Endothelial cell (in vitro differentiated cells): Measurements from ENCODE around the gene ZNF451. TPM values are rescaled to one million over a fixed set of nuclear protein-coding genes. Genes with fewer than 3 reads are reported as not detected.
A peak's percentile ranks its signal among the peaks of the same experiment; 100 is the strongest.
"Not testable (repeated sequence)": the region's sequence is repeated elsewhere in the genome, so short reads cannot be mapped to it uniquely, and the experiment has no call there.

Experiments used
- DNase-seq: peaks from one replicate; pipeline ENCODE4 v3.0.0; 2021; ENCODE audit warnings: low spot score
- H3K27ac Mint-ChIP-seq: one replicate; pipeline ENCODE4 v1.8.0; 2021; ENCODE audit warnings: mixed read lengths, inconsistent platforms; ENCODE audit not compliant: unreplicated experiment
- H3K27me3 Mint-ChIP-seq: one replicate; pipeline ENCODE4 v1.8.0; 2021; ENCODE audit warnings: mild to moderate bottlenecking, moderate library complexity, mixed read lengths, inconsistent platforms; ENCODE audit not compliant: unreplicated experiment
- H3K36me3 Mint-ChIP-seq: one replicate; pipeline ENCODE4 v1.8.0; 2021; ENCODE audit warnings: mild to moderate bottlenecking, low read depth, mixed read lengths, inconsistent platforms; ENCODE audit not compliant: unreplicated experiment
- H3K4me1 Mint-ChIP-seq: one replicate; pipeline ENCODE4 v1.8.0; 2021; ENCODE audit warnings: mild to moderate bottlenecking, mixed read lengths, inconsistent platforms; ENCODE audit not compliant: unreplicated experiment
- H3K4me3 Mint-ChIP-seq: one replicate; pipeline ENCODE4 v1.8.0; 2021; ENCODE audit warnings: mild to moderate bottlenecking, mixed read lengths, inconsistent platforms; ENCODE audit not compliant: unreplicated experiment
- H3K9me3 Mint-ChIP-seq: one replicate; pipeline ENCODE4 v1.8.0; 2021; ENCODE audit warnings: mixed read lengths, inconsistent platforms; ENCODE audit not compliant: unreplicated experiment
- long read RNA-seq: library from polyadenylated mRNA; unstranded; transcript quantifications from one replicate; pipeline ENCODE4 v2.0.0, GENCODE V29; 2020; ENCODE audit not compliant: unreplicated experiment
- total RNA-seq: library from RNA; stranded (reverse); fragmentation: NEBNext Ultra II Directional; extraction: Animal tissue kit (Norgen Biotek cat#: 25700); gene quantifications from one replicate; pipeline ENCODE4 v1.2.1, GENCODE V29; 2021; ENCODE audit not compliant: unreplicated experiment
- TF ChIP-seq, protein P1 (sequence below): fragments of 200-600 bp; sonication (generic); IDR thresholded peaks from one replicate; pipeline ENCODE4 v1.5.0; 2021; ENCODE audit warnings: antibody characterized with exemption; ENCODE audit not compliant: unreplicated experiment

Gene ZNF451, protein sequence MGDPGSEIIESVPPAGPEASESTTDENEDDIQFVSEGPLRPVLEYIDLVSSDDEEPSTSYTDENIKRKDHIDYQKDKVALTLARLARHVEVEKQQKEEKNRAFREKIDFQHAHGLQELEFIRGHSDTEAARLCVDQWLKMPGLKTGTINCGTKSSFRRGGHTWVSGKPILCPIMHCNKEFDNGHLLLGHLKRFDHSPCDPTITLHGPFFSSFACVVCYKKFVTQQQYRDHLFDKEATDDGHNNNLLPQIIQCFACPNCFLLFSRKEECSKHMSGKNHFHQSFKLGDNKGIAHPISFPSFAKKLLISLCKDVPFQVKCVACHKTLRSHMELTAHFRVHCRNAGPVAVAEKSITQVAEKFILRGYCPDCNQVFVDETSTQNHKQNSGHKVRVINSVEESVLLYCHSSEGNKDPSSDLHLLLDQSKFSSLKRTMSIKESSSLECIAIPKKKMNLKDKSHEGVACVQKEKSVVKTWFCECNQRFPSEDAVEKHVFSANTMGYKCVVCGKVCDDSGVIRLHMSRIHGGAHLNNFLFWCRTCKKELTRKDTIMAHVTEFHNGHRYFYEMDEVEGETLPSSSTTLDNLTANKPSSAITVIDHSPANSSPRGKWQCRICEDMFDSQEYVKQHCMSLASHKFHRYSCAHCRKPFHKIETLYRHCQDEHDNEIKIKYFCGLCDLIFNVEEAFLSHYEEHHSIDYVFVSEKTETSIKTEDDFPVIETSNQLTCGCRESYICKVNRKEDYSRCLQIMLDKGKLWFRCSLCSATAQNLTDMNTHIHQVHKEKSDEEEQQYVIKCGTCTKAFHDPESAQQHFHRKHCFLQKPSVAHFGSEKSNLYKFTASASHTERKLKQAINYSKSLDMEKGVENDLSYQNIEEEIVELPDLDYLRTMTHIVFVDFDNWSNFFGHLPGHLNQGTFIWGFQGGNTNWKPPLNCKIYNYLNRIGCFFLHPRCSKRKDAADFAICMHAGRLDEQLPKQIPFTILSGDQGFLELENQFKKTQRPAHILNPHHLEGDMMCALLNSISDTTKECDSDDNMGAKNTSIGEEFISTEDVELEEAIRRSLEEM
- 129 TPM for total RNA-seq
- long read RNA-seq, full-length matches to known transcripts = 2 of 7 reads
- long read RNA-seq, partial matches to known transcripts = 4 of 7 reads
- long read RNA-seq, other reads (novel, unspliced or antisense) = 1 of 7 reads

GRCh38 chr6:57089687-57090457 lies at the start of gene ZNF451:
ZNF451 (plus strand) TSS chr6:57090188; CDS start chr6:57090254, 66 bp downstream.
- Mint-ChIP-seq H3K36me3 (peaks cover 23% of the 10 kb centered on the region), H3K27me3 (peaks cover 2% of the 10 kb centered on the region), H3K9me3 (no peaks in the 10 kb centered on the region), H3K27ac (peak within 1 kb of the TSS; percentile 91), H3K4me3 (peak within 1 kb of the TSS; percentile 93), H3K4me1 (peaks cover 41% of the 10 kb centered on the region)
- TF ChIP-seq, protein P1, sequence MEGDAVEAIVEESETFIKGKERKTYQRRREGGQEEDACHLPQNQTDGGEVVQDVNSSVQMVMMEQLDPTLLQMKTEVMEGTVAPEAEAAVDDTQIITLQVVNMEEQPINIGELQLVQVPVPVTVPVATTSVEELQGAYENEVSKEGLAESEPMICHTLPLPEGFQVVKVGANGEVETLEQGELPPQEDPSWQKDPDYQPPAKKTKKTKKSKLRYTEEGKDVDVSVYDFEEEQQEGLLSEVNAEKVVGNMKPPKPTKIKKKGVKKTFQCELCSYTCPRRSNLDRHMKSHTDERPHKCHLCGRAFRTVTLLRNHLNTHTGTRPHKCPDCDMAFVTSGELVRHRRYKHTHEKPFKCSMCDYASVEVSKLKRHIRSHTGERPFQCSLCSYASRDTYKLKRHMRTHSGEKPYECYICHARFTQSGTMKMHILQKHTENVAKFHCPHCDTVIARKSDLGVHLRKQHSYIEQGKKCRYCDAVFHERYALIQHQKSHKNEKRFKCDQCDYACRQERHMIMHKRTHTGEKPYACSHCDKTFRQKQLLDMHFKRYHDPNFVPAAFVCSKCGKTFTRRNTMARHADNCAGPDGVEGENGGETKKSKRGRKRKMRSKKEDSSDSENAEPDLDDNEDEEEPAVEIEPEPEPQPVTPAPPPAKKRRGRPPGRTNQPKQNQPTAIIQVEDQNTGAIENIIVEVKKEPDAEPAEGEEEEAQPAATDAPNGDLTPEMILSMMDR = no peak
- peak; percentile 99 for DNase-seq

GRCh38 chr6:57044061-57044460 lies 45.9 kb upstream of the ZNF451 start:
- H3K4me3 Mint-ChIP-seq, H3K9me3 Mint-ChIP-seq, DNase-seq, H3K36me3 Mint-ChIP-seq, H3K27me3 Mint-ChIP-seq, H3K27ac Mint-ChIP-seq: not testable (repeated sequence)
- peaks cover 19% of the 10 kb centered on the region for H3K4me1 Mint-ChIP-seq

DNA sequence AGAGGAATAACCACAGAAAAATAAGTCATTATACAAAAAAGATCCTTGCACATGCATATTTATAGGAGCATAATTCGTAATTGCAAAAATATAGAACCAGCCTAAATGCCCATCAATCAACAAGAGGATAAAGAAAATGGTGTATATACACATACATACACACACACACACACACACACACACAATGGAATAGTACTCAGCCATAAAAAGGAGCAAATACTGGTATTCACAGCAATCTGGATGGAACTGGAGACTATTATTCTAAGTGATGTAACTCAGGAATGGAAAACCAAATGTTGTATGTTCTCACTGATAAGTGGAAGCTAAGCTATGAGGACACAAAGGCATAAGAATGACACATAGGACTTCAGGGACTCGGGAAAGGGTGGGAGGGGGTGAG lies 45.4 kb upstream of the ZNF451 start:
- no peaks in the 10 kb centered on the region for H3K9me3 Mint-ChIP-seq
- H3K27ac Mint-ChIP-seq = no peak overlapping the region
- no peak for DNase-seq
- TF ChIP-seq, protein P1 = no peak
- peaks cover 23% of the 10 kb centered on the region for H3K4me1 Mint-ChIP-seq
- peaks cover 13% of the 10 kb centered on the region for H3K36me3 Mint-ChIP-seq
- peaks cover 5% of the 10 kb centered on the region for H3K27me3 Mint-ChIP-seq
- H3K4me3 Mint-ChIP-seq = no peak overlapping the region

DNA sequence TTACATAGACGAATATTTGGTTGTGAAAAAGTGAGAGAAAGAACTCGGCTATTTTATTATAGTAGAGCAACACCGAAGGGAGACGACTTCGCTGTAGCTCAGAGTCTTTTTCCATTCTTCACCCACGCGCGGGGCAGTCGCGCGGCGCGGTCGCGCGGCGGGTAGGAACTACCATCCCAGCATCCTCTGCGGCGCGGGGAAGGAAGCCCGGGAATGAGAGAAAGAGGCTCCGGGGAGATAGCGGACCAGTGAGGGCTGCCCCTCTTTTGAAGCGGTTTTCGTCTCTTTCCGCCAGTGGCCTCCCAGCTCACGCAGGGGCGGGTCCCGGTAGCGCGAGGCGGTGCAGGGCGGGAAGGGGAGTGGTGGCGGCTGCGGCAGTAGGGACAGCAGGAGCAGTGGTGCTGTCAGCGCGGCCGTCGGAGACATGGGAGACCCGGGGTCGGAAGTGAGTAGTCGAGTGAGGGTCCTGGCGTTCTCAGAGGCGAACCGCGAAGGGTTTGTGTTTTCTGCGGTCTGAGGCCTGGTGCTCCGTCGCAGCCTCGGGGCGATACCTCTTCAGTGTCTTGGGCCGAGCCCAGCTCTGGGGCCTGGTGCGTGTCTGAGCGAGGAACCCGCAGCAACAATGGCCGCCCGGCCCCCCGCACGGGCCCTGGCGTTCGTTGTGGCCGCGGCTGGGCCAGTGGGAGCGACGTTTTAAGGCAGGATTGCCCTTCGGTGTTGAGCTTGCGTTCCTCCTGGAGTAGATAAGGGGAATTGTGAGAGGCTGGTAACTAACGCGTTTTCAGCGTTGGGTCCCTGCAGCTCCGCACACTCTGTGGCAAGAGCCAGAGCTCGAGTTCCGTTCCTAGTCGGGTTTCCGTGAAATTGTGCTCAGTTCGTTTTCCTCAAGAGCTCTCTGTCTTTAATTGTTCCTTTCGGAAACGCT lies 43.4 kb upstream of the ZNF451 start, which contains the start of gene KIAA1586:
Gene KIAA1586, plus strand, starts transcription at position 362 of the 925 bp plus-strand sequence. Its CDS starts 63 bp downstream, at position 425.
- Mint-ChIP-seq H3K36me3 (peaks cover 20% of the 10 kb centered on the region), H3K4me3 (peak within 1 kb of the TSS; percentile 97), H3K27ac (peak within 1 kb of the TSS; percentile 97), H3K4me1 (peaks cover 29% of the 10 kb centered on the region)
- DNase-seq = peak; percentile 80
- H3K27me3 Mint-ChIP-seq, H3K9me3 Mint-ChIP-seq: not testable (repeated sequence)

GRCh38 chr6:57047257-57047585 lies 42.8 kb upstream of the ZNF451 start:
- not testable (repeated sequence) for DNase-seq, H3K27me3 Mint-ChIP-seq, H3K9me3 Mint-ChIP-seq, H3K27ac Mint-ChIP-seq, H3K4me3 Mint-ChIP-seq
- Mint-ChIP-seq H3K36me3 (peaks cover 20% of the 10 kb centered on the region), H3K4me1 (peaks cover 29% of the 10 kb centered on the region)

DNA sequence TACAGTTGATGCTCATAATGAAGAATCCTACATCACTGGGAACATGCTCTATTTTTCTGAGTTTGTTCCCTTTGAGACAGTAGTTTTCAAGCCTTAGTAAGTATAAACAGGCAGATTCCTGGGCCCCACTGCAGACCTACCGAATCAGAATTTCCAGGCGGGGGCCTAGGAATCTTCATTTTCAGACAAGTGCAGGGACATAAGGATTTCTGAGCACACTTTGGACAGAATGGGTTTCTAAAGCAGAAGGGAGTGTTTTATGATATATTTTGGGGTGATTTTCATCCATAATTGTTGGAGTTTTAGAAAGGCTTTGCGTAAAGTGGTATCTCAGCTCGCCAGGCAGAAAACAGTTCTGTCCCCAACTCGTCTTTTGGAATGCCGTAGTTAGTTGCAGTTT lies 42.1 kb upstream of the ZNF451 start:
- H3K27me3 Mint-ChIP-seq, DNase-seq, H3K9me3 Mint-ChIP-seq: not testable (repeated sequence)
- H3K27ac Mint-ChIP-seq = peak overlapping the region; percentile 86
- peak overlapping the region; percentile 88 for H3K4me3 Mint-ChIP-seq
- peaks cover 29% of the 10 kb centered on the region for H3K4me1 Mint-ChIP-seq
- peaks cover 23% of the 10 kb centered on the region for H3K36me3 Mint-ChIP-seq
